ENCODE results near the gene RNF115. TPM values are rescaled to one million over a fixed set of nuclear protein-coding genes. Genes with fewer than 3 reads are reported as not detected.

RNF115 gene
- total and polyA plus RNA-seq, 2 of the 13 experiments (the other 11 are each of a cell fraction or from before 2014, with no cell fraction given): 6.0 to 10.1 TPM

- TF ChIP-seq IKZF5 (CRISPR knock-in tag; IDR thresholded peaks at IDR 0.05) (peak; percentile 59), SMC3 (IDR thresholded peaks at IDR 0.05; ENCODE audit: low read length) (0 out of 2 replicates have a peak, but pooled peaks have one; percentile 1), ZSCAN12 (CRISPR knock-in tag; IDR thresholded peaks at IDR 0.05) (no peak), KDM6A (CRISPR knock-in tag; IDR thresholded peaks at IDR 0.05; ENCODE audit: low read depth) (peak; percentile 83), HNF4G (IDR thresholded peaks at IDR 0.05; ENCODE audit: borderline replicate concordance, low read depth, low read length) (peak; percentile 68), HNF4G (CRISPR knock-in tag; IDR thresholded peaks at IDR 0.05; ENCODE audit: borderline replicate concordance, low read depth) (0 out of 2 replicates have a peak, but pooled peaks have one; percentile 25), FOXK1 (CRISPR knock-in tag; IDR thresholded peaks at IDR 0.05; ENCODE audit: borderline replicate concordance, low read depth) (peak; percentile 16; the same call in 1 of the 2 replicates), NCOR1 (IDR thresholded peaks at IDR 0.05; ENCODE audit: borderline replicate concordance, low read length) (peak; percentile 47; the same call in 1 of the 2 replicates), ZNF350 (CRISPR knock-in tag; IDR thresholded peaks at IDR 0.05; ENCODE audit: borderline replicate concordance, low read depth) (peak; percentile 5; the same call in 1 of the 2 replicates), CEBPB (IDR thresholded peaks at IDR 0.05; ENCODE audit: borderline replicate concordance, low read depth, low read length) (no peak), ZNF276 (CRISPR knock-in tag; IDR thresholded peaks at IDR 0.05; ENCODE audit: low read depth) (peak; percentile 99), ZNF407 (CRISPR knock-in tag; IDR thresholded peaks at IDR 0.05; ENCODE audit: not compliant biosample characterization) (no peak), HIC2 (CRISPR knock-in tag; IDR thresholded peaks at IDR 0.05; ENCODE audit: low read depth) (peak; percentile 72; the same call in 1 of the 2 replicates), CREB1 (IDR thresholded peaks at IDR 0.05) (no peak), CREB1 (CRISPR knock-in tag; IDR thresholded peaks at IDR 0.05) (peak; percentile 61), ASH2L (IDR thresholded peaks at IDR 0.05; ENCODE audit: insufficient read length, low read depth, low read length) (peak; percentile 67), SOX5 (CRISPR knock-in tag; IDR thresholded peaks at IDR 0.05; ENCODE audit: borderline replicate concordance) (peak; percentile 74)
These were observed 112.7 kb downstream of the RNF115 start (continued) for GRCh38 chr1:145711213-145711651.

Data from HepG2 (cell line).